ENCODE measurements around the gene P2RY2.

Gene P2RY2

GRCh38 chr11:73201888-73202780 lies 15.9 kb upstream of the P2RY2 start:
- peak in 1 of 10 donors; percentile 14 for DNase-seq
- intact Hi-C loops (cut with DNase I), result no loop called here

- intact Hi-C loops (cut with DNase I), result no loop called here
- no peak for DNase-seq
These were observed 14.8 kb upstream of the P2RY2 start for GRCh38 chr11:73203322-73203721.

DNA sequence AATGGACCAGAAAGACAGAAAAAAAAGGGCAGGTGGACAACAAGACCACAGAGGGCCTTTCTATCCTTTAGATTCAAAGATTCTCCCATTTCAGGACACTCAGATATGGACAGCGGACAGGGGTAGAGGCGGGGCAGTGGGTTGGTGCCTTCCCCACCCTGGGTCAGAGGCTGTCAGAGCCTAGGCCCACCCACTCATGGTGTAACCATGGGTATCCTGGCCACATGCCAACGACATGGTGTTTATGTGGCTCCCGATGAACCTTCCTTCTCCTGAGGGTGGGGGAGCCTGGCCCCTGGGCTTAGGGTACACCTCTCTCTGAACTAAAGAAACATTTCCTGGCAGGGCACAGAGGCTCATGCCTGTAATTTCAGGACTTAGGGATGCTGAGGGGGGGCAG lies 14.3 kb upstream of the P2RY2 start:
- peak in 1 of 10 donors; percentile 2 for DNase-seq
- intact Hi-C loops (cut with DNase I), result no loop called here

DNA sequence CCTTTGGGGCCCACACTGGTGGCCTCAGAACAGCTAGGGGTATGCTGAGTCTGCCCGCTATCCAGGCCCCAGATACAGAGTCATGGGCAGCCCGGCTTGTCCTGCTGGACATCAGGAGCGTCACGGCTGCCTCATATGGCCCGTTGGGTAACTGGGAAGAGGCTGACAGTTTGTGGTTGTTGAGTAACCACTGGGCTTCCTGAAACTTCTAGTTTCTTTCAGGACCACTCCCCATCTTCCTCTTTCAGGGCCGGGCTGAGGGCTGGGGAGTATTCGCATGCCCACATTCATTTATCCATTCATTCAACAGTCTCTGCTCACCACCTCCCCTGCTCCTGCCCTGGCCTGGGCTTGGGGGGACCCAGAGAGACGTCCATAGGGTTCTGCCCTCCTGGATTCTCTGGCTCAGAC lies 13.4 kb upstream of the P2RY2 start:
- intact Hi-C loops (cut with DNase I), result no loop called here
- peak in 3 of 10 donors; percentile 19 to 83 (median 33) for DNase-seq

DNA sequence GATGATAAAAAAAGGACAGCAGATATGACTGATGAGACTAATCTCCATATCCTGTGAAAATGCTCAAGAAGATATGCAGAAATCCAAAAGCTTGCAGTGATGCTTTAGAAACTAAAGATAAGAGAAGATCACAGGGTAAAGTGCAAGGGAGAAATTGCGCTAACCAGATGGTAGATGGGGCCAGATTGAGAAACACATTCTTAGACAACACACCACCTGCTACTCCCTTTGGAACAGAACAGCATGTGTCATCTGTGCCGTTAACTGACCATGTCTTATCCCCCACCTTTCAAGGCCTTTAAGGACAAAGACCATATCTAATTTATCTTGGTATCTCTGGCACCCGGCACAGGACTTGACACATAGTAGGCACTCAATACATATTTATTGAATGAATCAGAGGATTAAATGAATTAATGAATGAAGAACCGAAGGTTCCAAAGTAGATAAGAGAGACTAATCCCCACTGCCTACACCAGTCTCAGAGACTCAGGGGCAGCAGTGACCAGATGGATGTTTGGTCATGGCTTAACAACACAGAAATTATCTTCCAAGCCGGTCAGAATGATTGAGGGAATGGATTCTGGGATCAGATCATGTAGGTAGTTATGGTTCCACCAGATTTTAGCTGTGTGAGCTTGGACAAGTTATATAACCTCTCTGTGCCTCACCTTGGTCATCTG lies 12.3 kb upstream of the P2RY2 start:
- no peak for DNase-seq
- intact Hi-C loops (cut with DNase I), result no loop called here

GRCh38 chr11:73206801-73207200 lies 11.3 kb upstream of the P2RY2 start:
- intact Hi-C loops (cut with DNase I), result no loop called here
- no peak for DNase-seq

GRCh38 chr11:73209892-73210291 lies 8.2 kb upstream of the P2RY2 start:
- intact Hi-C loops (cut with DNase I), result no loop called here
- DNase-seq, result no peak

GRCh38 chr11:73210916-73211667 lies 7.0 kb upstream of the P2RY2 start:
- DNase-seq, result peak in 2 of 10 donors; percentile 16 to 25
- intact Hi-C loops (cut with DNase I), result no loop called here

GRCh38 chr11:73213196-73214143 lies 4.6 kb upstream of the P2RY2 start:
- peak in 2 of 10 donors; percentile 56 to 74 for DNase-seq
- intact Hi-C loops (cut with DNase I), result no loop called here

- intact Hi-C loops (cut with DNase I), result no loop called here
- peak in 2 of 10 donors; percentile 32 to 70 for DNase-seq
These were observed 2.6 kb upstream of the P2RY2 start for GRCh38 chr11:73215191-73216134.

DNA sequence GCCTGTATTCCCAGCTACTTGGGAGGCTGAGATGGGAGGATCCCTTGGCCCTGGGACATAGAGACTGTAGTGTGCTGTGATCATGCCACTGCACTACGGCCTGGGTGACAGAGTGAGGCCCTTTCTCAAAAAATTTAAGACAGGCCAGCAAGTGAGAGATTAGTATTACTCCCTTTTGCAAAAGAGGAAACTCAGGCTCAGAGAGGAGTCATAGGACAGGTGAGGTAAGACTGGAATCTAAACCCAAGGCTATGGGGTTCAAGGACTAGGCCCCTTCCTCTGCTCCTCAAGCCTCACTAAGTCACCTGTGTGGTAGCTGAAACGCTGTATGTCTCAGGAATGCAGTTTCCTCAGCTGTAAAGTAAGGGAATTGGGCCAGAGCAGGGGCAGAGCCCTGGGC lies 1.6 kb upstream of the P2RY2 start:
- intact Hi-C loops (cut with DNase I), result no loop called here
- peak in 1 of 10 donors; percentile 19 for DNase-seq

DNA sequence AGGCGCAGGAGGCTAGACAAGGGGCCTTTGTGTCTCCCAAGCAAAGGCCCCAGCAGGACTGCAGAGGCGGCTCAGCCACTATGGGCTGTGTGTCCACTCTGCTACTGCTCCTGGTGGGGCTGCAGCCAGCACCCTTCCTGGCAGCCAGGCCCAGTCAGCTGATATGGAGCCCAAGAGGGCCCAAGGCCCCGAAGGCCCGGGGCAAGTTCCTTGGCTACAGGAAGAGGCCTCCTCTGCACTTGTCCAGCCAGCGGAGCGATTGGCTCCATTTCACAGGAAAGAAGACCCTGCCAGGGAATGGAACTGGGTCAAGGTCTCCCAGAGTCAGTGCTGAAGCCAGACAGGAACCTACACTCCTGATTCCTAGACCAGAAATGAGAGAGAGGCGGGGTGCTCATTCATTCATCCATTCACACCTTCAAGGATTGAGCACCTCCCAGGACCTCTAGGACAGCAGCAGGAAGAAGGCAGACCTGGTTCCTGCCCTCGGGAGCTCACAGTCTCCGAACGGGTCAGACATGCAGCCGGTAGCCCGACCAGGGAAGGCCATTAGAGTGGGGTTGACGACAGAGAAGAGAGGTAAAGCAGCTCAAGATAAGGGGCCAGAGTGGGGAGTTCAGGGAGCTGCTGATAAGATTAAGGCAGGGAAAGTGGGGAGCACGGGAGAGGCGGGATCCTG lies 811 bp upstream of the P2RY2 start:
- DNase-seq, result peak in 3 of 10 donors; percentile 23 to 80 (median 80)
- intact Hi-C loops (cut with DNase I), result no loop called here

DNA sequence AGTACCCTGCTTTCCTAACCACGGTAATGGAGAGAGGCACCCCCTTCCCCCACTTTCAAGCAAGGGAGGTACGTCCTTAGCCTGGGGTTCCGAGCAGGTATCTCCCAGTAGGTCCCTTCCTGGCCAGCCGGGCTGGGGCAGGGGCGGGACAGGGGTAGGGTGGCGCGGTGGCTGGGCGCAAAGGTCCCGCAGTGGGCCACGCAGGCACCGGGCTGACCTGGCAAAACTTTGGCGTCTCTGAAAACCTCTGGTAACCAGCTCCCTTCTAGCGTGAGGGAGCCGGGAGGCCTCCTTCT lies 323 bp upstream of the P2RY2 start:
- DNase-seq, result no peak
- intact Hi-C loops (cut with DNase I), result no loop called here

GRCh38 chr11:73218830-73219215 lies 742 bp downstream of the P2RY2 start:
- intact Hi-C loops (cut with DNase I), result no loop called here
- DNase-seq, result peak in 2 of 10 donors; percentile 45 to 61

GRCh38 chr11:73219396-73220285 lies 1.6 kb downstream of the P2RY2 start:
- peak in 2 of 10 donors; percentile 43 to 50 for DNase-seq
- intact Hi-C loops (cut with DNase I), result no loop called here

- intact Hi-C loops (cut with DNase I), result no loop called here
- no peak for DNase-seq
These were observed 3.4 kb downstream of the P2RY2 start for GRCh38 chr11:73221451-73221850.

- intact Hi-C loops (cut with DNase I), result no loop called here
- peak in 1 of 10 donors; percentile 66 for DNase-seq
These were observed 3.9 kb downstream of the P2RY2 start for GRCh38 chr11:73221996-73222395.

Data from posterior cingulate gyrus (tissue), 11 donors.